Inflammatory macrophage treated with lipopolysaccharide for 4 hours (primary cell): Measurements from ENCODE around the gene SLC6A11.

Experiments used
- DNase-seq: peaks from one replicate; pipeline ENCODE4 v3.0.0-alpha.2; 2020

SLC6A11 gene

DNA sequence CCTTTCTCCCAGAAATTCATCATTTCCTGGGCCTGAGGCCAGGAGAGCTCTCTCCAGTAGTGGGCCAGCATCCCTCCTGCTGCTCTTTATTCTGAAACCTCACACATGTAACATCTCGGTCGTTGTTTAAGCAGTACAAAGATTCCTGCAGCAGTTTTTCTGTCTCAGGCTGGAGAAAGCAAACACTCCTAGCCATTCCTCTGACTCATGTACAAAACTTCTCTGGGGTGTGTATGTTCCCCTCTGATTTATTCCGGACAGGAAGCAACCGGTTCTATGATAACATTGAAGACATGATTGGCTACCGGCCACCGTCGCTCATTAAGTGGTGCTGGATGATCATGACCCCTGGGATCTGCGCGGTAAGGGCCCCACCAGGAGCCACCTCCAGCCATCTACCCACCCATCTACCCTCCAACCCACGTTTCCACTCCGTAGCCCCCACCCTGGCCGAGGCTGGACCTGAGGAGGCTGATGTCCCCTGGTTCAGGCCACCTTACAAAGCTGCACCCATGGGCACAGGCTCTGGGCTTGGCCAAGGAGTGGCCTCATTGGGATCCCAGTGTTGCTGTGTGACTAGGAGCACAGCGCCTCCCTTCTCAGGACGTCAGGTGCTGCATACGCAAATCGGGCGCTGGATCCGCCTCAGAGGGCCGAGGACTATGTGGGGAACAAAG is 117.9 kb downstream of the SLC6A11 start:
- DNase-seq, result no peak

- no peak for DNase-seq
Measured at GRCh38 chr3:10935028-10935427, 119.0 kb downstream of the SLC6A11 start.

DNA sequence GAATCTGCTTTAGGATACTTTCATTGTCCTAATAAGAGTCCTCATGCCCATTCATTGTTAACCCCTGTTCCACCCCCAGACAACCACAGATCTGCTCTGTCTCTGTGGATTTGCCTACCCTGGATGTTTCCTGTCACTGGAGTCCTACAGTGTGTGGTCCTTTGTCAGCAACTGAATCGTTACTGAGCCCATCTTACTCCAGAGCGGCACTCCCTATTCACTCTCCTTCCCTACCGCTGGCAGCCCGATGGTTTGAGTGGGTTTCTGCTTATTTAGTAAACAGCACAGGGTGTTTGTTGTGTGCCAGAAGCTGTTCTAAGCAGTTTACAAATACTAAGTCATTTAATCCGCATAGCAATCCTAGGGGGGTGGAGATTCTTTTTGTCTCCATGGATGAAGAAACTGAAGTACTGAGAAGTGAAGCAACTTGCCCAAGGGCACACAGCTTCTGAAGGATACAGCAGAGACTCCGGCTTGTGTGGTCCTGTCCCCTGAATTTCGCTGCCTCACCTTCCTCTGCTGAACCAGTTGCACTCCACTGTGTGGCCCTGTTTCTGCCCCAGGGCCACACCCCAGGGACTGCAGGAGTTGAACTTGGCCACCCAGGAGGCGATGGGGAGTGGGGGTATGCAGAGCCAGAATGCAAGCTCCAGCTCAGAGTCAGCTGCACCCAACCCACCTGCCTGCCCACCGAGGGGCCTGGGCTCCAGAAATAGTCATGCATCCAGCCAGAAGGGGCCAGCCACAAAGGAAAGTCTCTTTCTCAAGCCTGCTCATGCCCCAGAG is 120.0 kb downstream of the SLC6A11 start:
- DNase-seq, result no peak

GRCh38 chr3:10936686-10937085 is 120.7 kb downstream of the SLC6A11 start:
- no peak for DNase-seq

- DNase-seq, result no peak
Measured at GRCh38 chr3:10937141-10937825, 121.3 kb downstream of the SLC6A11 start.

DNA sequence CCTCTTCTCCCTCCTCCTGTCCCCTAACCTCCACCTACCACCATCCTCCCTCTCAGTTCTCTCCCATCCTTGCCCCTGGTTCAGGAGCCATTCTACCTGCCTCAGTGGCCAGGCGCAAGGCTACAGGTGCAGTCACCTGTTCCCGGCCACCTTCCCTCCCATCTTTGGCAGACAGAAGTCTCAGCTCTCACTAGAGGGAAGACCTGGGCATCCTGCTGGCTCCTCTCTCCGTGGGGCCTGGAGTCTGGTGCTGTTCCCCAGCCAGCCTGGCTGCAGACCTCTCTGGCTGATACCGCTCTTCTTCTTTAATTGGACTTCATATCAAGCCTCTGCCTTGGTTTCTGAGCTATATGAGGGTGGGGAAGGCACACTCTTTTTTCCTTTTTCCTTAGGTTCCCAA is 123.5 kb downstream of the SLC6A11 start:
- DNase-seq, result no peak

- no peak for DNase-seq
Measured at GRCh38 chr3:10940106-10940505, 124.1 kb downstream of the SLC6A11 start.

- DNase-seq, result peak; percentile 13
Measured at GRCh38 chr3:10941972-10942371, 125.9 kb downstream of the SLC6A11 start.

GRCh38 chr3:10942690-10943205 is 126.7 kb downstream of the SLC6A11 start:
- no peak for DNase-seq

- no peak for DNase-seq
Measured at GRCh38 chr3:10944866-10945265, 128.8 kb downstream of the SLC6A11 start.

DNA sequence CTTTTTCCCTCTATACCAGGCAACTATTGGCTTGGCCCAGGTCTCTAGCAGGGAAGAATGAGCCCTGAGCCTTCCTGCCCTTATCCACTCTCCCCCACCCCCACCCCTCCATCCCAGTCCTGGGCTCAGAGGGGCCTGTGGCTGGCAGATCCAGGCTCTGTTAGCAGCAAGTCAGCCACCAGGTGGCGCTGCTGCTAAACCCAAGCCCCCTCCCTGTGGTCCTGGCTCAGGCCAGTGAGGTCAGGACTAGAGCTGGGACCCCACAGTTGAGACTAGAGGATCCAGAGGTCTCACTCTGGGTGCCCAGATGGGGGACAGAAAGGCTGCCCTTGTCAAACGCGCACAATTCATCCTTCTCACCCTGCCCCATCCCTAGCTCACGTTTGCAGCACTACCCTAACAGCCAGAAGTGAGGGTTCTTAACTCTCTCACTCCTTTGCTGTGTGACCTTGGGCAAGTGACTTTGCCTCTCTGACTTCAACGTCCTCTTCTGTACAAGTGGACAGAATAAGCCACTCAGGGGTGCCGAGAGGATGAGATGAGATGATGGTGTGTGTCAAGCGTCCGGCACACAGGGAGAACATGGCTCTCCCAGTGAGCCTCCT is 129.8 kb downstream of the SLC6A11 start:
- peak; percentile 48 for DNase-seq

- no peak for DNase-seq
Measured at GRCh38 chr3:10946526-10946925, 130.5 kb downstream of the SLC6A11 start.

DNA sequence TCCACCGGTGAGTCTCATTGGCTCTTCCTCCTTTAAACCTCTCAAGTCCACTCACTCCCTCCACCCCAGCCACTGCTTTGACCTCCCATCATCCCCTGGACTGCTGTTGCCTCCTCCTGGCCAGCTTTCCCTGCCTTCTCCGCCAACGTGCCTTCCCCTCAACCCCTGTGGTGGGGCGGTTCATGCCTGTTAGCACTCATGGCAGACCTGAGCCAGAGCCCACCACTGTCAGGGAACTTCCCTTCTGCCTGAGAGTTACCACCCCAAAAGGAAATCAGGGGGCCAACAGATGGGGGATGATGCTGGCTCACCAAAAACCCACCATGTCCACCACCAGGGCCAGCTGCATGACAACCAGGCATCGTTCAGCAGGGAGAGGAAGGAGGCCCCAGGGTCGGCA is 132.3 kb downstream of the SLC6A11 start:
- DNase-seq, result no peak

DNA sequence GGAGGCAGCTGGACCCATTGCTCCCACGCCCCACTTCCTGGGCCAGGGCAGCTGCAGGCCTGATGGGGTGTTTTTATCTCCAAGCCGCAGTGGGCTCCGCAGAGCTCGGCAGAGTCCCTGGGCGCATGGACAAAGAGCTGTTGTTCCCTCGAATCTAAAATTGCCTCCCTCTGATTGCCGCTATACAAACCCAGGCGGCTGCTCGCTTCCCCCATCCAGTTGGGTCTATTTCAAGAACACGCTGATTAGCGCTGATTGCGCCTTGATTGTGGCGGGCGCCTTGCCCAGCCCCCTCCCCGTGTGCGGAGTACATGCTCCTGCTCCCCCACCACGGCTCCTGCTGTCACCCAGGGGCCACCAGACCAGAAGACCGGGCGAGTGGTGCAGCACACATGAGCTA is 133.2 kb downstream of the SLC6A11 start:
- DNase-seq, result no peak

GRCh38 chr3:10950476-10951294 is 134.7 kb downstream of the SLC6A11 start:
- DNase-seq, result peak; percentile 18

DNA sequence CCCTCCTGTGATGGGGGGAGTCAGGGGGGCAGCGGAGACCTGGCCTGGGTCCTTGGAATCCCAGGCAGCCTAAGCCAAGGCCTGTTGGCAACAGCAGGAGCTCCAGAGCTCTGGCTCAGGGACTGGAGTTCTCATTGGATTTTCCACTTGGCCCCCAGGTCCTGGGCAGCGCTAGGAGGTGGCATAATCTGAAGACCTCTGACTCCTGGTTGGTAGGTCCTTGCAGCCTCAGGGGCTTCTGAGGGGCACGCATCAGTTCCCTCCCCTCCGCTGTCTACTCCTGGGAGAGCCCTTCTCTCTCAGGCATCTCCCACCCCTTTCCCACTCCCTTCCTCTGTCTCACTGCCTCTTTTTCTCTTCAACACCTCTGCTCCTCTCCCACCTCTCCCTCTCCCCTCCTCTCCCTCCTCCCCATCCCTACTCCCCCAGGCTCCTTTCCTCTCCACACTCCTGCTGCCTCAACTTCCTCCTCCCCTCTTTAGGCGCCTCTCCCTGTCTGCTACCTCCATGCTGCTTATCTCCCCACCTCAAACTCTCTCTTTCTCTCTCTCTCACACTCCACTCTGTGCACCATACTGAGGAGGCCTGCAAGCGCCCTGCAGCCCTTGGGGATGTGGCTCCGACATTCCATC is 135.4 kb downstream of the SLC6A11 start:
- DNase-seq, result no peak

- DNase-seq, result no peak
Measured at GRCh38 chr3:10952525-10952924, 136.5 kb downstream of the SLC6A11 start.

DNA sequence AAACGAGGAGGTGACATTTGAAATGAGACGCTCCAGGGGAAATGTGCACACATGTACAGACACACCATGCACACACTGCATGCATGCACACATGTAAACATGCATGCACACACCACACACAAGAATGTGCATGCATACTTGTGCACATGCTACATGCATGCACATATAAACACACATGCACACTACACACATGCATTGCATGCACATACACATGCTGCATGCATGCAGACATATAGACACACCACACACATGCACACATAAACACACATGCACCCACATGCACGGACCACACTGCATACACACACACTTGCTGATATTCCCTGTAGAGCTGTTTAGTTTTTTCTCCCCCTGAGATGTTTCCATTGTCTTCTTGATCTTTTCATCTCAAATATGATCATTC is 138.7 kb downstream of the SLC6A11 start:
- no peak for DNase-seq

DNA sequence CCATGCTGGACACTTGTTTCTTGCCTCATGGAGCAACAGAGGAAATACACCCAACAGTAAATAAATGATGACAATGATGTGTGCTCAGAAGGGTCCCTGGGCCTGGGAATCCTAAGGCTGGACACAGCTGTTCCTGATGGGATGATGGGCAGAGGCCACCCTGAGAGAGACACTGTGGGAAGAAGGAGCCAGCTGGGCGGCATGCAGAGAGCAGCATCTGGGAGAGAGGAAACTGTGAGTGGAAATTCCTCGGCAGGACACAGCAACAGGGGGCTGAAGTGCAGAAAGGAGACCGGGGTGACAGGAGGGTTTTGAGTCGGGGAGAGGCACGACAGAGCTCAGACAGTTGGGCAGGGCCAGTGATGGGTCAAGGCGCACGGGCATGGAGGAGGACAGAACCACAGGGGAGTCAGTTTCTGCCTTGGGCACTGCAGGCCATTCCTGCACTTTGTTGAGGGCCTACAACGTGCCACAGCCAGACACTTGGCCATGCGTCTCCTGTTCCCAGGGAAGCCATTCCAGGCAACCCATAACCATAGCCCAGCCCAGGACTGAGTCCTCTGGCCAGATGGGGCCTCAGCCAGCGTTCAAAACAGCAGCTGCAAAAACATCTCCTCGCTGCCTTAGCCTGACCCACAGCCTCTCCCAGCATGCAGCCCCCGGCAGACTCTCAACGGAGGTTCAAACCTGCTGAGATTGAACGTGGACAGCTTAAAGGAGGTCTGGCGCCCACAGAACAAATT is 139.9 kb downstream of the SLC6A11 start:
- DNase-seq, result no peak

- no peak for DNase-seq
Measured at GRCh38 chr3:10956531-10956930, 140.5 kb downstream of the SLC6A11 start.

- no peak for DNase-seq
Measured at GRCh38 chr3:10956986-10957385, 141.0 kb downstream of the SLC6A11 start.
